ENCODE results near the gene ZSCAN5A.
"Not testable (repeated sequence)": the region's sequence is repeated elsewhere in the genome, so short reads cannot be mapped to it uniquely, and the experiment has no call there.

DNA sequence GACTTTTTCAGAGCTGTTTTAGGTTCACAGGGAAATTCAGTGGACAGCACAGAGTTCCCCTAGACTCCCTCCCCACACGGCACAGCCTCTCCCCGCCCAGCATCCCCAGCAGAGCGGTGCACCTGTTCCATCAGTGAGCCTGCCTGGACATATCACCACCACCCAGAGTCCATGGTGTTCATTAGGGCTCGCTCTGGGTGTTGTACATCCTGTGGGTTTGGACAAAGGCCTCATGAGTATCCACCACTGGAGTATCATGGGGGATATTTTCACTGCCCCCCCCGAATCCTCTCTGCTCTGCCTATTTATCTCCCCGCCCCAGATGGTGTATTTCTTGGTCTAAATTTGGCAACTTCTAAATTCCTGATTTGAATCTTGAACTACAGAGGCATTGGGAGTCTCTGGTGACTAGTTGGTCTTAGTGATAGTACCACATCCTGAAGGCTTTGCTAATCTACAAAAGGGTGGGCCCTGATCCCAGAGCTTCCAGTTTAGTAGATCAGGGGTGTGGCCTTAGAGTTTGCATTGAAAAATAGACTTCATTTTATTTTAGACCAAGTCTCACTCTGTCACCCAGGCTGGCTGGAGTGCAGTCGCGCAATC is 65.8 kb downstream of the ZSCAN5A start:
- TF ChIP-seq POLR2A, EP300 (IDR thresholded peaks at IDR 0.05): not testable (repeated sequence)
- TF ChIP-seq, protein P1, sequence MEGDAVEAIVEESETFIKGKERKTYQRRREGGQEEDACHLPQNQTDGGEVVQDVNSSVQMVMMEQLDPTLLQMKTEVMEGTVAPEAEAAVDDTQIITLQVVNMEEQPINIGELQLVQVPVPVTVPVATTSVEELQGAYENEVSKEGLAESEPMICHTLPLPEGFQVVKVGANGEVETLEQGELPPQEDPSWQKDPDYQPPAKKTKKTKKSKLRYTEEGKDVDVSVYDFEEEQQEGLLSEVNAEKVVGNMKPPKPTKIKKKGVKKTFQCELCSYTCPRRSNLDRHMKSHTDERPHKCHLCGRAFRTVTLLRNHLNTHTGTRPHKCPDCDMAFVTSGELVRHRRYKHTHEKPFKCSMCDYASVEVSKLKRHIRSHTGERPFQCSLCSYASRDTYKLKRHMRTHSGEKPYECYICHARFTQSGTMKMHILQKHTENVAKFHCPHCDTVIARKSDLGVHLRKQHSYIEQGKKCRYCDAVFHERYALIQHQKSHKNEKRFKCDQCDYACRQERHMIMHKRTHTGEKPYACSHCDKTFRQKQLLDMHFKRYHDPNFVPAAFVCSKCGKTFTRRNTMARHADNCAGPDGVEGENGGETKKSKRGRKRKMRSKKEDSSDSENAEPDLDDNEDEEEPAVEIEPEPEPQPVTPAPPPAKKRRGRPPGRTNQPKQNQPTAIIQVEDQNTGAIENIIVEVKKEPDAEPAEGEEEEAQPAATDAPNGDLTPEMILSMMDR (IDR thresholded peaks at IDR 0.05) = not testable (repeated sequence)

All from tibial nerve (tissue), 4 donors.